ENCODE data around the gene FNDC11.
A peak's percentile ranks its signal among the peaks of the same experiment; 100 is the strongest.

FNDC11 gene

DNA sequence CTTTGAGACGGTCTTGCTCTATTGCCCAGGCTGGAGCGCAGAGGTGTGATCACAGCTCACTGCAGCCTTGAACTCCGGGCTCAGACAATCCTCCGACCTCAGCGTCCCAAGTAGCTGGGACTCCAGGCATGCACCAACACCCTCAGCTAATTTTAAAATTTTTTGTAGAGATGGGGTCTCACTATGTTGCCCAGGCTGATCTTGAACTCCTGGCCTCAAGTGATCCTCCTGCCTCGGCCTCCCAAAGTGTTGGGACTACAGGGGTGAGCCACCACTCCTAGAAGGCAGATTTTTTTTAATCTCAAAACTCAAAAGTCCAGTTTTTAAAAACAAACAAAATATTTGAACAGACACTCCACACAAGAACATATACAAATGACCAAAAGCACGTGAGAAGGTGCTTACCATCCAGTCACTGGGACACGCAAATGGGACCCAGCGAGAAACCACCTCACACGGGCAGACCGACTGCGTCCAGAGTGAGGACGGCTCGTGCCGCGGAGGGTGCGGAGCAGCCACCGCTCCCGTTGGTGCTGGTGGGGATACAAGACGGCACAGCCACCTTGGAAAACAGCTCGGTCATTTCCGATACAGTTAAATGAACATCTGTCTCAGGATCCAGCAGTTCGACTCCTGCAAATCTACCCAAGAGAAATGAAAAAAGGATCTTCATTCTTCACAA lies 28.6 kb downstream of the FNDC11 start:
- DNase-seq (ENCODE audit: low spot score), result no peak

DNA sequence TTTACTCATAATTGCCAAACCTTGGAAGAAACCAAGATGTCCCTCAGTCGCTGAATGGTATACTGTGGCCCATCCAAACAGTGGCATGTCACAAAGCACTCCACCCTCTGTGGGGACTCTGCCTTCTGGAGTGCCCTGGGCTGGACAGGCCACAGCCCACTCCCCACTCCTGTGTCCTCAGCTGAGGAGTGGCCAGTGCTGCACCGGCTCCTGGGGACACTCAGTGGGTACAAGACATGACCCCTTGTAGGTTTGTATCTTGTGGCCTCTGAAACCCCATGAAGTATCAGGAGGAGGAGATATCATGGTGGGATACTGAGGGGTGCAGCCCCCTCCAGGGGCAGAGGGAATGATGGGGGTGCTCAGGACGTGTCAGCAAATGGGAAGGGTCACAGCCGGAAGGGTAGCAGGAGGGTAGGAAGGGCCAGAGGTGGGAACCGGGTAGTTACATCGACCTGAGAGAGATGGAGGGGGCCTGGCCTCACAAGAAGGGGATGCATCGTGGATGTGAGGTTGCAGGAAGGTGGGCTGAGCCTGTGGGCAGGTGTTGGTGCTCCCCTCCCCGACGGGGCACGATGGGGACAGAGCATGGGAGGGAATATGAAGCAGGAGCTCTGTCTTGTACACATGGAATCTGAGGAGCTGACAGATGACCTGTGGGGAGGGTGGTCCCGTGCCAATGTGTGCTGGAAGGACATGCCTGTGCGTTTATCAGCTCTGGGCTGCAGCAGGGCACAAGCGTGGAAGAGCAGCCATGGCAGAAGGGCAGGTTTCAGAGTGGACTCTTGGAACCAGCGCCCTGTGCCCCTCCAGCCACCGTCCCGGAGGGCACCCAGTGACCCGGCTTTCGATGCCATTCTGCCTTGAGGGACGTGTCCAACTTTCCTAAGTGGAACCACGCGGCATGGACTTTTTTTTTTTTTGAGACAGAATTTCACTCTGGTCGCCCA lies 31.9 kb downstream of the FNDC11 start:
- no peak for DNase-seq (ENCODE audit: low spot score)

DNA sequence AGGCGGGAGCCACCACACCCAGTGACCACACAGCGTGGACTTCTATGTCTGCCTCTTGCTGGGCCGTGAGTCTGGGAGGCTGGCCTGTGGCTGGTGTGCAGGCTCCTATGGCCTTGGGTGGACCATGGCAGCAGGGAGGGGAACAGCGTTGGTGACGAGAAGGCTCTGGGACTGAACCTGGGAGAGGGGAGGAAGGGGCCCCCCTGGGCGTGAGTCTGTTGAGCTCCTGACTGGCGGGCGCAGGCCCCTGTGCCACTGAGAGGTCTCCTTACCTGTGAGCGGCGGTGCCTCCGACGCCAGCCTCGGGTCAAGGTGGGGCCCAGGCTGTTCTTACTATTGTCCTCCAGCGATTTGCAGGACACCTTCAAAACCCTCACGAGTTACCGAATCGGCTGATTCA lies 32.8 kb downstream of the FNDC11 start:
- DNase-seq (ENCODE audit: low spot score), result no peak

DNA sequence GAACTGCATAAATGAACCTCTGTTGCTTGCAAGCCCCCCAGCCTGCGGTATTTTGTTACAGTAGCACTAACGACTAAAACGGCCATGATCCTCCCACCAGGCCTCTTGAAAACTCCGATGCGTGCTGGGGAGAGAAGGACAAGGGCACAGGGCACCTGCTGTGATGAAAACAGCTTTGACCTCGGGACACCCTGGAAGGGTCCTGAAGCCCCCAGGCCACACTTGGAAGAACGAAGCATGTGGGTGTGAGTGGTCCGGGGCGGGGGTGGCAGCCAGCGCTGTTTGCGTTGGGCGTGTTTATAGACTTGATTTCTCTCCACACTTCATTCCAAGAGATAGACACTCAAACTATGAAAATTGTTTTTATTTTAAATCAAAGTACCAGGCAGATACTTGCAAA lies 33.3 kb downstream of the FNDC11 start:
- no peak for DNase-seq (ENCODE audit: low spot score)

DNA sequence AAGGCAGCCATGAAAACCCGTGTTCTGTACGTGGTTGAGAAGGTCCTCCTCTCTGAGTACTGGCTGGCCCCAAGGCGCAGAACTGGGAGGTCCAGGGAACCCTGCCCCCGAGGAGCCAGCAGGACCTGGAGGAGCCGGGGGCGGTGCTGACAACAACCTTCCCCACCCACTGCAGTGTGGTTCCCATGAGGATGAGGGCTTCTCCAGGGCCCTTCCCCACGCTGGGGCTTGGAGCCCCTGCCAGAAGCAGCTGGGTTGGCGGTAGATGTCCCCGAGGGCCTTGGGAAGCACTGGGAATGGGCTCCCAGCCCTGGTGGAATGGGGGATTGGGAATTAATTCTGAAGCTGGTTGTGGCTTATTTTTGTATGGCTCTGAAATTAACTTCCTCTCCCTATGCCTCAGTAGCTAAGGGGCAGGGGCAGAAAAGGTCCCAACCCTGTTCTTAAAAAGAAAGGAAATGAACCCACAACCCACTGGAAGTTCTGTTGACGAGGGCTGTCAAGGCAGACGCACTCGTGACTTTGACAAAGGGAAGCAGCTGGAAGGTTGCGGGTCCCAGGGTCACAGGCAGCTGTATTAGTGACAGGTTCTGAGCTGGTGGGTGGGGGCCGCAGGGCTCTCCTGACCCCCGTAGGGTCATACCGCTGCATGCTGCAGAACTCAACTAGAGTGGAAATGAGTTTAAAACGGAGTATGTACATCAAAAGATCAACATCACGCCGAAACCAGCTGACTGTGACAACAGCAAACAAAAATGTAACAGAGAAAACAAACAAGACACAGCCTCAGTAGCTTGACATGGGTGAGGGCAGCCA lies 34.0 kb downstream of the FNDC11 start:
- DNase-seq (ENCODE audit: low spot score), result no peak

DNA sequence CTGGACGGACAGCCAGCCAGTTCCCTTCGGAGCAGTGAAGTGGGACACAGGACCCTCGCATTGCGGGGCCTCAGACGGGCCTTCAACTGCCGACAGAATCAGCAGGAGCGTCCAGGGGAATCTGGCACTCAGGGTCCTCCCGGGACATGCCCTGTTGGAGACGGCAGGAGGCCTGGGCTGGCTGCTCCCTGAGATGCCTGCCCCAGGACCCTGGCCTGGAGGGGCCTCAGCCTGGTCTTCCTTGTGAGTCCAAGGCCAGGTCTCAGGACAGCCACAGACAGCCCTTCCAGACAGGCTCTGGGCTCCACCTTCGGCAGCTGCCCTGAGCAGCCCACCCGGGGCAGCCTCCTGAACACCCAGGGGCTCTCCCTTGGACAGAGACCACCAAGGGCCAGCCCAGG lies 34.7 kb downstream of the FNDC11 start:
- DNase-seq (ENCODE audit: low spot score), result no peak

DNA sequence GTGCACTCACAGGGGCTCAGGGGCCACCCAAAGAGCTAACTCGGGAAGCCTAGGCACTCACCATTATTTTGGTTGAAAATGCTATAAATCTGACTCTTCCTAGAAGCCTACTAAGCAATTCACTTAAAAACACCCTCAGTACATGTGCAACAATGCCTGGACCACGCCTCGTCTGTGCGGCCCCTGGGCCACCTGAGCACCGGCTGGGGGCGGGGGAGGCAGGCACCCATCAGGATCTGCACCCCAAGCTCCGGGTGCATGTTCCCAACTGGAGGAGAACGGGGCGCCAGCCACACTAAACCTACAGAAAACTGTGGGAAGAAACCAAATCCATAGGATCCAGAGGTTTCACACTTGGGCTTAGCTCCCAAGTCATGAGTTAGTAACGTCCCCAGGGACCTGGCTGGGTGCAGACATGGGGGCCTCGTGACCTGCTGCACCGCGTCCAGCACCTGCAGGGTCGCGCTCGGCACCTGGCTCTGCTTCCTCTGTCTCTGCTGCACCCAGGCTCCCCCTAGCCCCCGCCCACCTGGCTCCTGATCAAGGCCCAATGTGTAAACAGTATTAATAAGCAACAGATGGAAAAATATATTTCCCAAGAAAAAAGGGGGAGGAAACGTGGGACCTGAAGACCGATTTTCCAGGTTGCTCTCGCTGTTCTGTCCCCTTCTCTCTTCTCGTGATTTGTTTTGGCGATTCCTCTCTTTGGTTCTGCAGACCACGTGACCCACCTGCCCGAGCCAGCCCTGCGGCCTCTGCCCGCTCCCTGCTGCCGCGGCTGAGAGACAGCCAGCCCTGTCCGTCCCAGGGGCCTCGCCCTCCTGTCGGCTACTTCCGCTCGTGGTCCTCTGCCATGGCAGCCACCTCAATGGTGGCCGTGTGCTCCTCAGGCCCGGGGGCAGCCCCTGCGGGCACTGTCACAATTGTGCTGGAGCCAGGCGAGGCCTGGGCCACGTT lies 35.6 kb downstream of the FNDC11 start:
- DNase-seq (ENCODE audit: low spot score), result no peak

DNA sequence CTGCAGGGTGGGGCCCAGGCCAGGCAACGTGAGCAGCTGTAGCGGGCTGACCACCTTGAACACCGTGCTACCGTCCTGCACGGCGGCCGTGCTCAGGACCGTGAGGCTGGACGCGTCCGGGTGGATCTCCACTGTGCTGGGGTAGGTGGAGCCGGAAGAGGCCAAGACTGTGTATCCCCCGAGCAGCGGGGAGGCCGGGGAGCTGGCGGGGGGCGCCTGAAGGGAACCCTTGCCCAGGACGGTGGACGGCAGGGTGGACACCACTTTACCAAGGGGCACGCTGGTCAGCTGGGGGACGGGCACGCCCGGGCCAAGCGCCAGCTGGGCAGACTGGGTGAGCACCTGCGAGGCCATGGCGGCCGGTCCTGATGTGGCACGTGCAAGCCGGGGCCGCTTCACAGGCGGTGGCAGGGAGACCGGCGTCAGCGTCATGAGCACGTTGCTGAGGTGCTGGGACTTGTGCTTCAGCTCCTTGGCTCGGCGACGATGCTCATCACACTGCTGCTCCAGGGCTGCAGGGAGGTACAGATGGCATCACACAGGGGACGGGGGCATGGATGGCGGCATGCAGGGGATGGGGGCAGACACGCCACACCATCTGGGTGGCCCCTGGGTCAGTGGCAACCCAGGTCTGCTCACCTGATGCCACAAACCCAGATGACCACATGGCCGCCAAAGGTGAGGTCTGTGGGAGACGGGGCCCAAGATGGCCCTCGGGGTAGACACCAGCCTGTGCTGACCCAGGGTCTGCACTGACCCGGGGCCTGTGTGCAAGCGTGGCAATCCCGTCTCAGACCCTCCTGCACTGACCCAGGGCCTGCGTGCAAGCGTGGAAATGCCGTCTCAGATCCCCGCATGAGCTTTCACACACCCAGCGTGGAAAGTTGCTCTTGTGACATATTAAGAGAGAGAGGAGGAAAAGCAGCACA lies 36.5 kb downstream of the FNDC11 start:
- no peak for DNase-seq (ENCODE audit: low spot score)

DNA sequence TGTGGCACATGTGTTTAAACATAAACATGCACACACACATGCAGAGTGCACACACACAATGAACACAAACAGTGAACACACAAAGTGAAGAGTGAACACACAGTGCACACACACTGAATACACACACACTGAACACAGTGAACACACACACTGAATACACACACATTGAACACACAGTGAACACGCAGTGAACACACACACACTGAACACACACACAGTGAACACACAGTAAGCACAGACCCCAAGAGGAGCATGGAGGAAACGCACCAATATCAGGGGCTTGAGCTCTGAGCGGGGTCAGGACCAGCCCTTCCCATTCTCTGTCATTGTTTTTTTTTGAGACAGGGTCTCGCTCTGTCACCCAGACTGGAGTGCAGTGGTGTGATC lies 37.2 kb downstream of the FNDC11 start:
- no peak for DNase-seq (ENCODE audit: low spot score)

DNA sequence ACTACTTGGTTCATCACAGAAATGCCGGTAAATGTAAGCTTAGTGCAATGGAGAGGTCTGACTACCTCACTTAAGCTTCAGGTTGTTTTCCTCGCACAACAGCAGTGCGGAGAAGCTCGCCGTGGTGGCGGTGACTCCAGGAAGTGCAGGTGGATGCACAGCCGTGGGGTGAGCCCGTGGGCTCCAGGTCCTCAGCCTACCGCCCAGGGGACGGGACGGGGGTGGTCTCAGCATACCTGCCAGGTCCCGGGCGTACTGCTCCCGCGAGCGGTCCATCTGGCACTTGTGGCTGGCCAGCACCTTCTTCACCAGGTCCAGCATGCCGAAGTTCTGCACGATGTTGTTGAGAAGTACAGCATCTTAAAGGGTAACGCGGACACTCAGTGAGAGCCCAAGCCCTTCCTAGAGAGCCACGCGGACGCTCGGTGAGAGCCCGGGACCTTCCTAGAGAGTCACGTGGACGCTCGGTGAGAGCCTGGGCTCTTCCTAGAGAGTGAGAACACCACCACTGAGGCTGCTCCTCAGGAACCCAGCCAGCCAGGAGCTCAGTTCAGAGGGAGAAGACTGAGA lies 37.9 kb downstream of the FNDC11 start:
- DNase-seq (ENCODE audit: low spot score), result no peak

DNA sequence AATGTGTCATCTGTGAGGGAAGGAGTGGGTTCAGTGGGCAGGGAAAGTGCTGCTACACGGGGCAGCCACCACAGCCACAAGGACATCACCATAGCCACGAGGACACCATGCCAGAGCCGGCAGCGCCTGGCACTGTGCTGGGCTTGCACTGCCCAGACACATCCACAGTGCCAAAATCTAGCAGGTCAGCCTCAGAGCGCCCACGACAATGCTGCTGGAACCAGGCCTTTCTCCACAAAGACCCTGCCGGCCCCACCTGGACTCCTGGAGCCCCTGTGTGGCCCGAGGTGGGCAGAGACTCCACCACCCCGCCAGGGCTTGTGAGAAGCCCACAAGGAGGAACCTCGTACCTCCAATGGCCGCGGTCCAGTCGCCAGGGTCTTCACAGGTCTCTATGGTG lies 38.7 kb downstream of the FNDC11 start:
- DNase-seq (ENCODE audit: low spot score), result no peak

DNA sequence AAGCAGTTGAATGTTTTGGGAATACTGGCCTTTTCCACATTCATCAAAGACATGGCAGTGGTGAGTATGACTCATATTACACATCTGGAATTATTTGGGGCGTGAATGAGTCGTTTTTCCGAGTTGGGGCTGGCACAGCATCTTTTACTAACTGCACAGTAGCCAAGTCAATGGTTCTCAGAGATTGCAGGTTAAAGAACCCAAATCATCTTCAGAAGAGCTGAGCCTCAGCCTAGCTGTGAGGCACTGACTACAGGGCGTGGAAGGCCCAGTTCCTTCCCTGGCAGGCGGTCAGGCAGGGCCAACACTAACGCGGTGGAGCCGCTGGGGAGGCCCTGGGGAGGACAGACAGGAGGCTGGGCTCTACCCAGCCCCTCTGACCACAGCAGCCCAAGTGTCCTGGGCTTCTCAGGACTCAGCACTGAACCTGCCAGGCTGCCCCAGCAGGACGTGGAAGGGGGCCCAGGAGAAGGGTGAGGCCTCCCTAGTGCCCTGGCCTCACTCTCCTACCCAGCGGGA lies 40.1 kb downstream of the FNDC11 start:
- peak; percentile 40 for DNase-seq (ENCODE audit: low spot score)

DNA sequence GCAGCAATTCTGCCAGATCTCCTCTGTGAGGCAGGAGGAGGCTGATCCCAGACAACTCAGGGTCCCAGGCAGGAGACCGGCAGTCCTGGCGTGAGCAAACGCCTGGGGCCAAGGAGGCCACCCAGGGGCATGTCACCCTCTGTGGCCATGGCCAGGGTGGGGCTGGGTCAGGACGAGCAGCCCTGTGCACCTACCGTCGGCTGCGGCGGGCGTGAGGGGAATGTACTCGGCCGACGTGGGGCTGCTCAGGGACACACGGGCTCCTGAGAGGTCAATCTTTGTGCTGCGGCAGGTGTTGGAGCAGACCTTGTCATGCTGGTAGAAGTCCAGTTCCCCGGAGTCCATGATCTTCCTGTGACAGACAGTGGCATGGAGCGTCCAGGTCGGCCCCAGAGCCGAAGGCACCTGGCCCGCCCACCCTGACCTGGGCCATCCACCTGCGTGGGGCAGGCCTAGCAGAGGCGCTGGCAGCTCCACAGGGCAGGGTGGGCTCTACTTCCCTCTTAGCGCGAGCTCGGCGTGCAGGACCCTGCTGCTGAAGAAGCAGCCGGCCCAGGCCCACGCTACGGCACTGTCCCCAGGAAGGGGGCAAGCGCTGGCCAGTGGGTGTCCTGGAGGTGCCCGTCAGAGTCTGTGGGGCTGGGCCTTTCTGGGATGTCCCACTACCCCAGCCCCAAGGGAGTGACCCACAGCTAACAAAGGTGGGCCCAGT lies 41.6 kb downstream of the FNDC11 start:
- DNase-seq (ENCODE audit: low spot score), result no peak

DNA sequence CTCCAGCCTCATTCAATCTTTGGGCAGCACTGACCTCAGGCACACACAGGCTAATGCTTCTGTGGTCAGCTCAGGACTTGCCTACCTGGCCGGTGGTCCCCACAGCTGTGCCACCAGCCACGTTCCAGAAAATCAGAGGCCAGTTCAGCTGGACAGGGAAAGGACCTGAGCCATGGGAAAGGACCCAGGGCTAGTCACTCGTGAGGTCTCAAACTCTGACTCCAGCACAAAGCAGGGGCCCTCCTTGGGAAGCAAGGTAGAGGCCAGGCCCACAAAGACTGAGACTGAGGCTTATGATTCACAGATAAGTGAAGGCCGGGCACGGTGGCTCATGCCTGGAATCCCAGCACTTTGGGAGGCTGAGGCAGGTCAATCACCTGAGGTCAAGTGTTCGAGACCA lies 42.5 kb downstream of the FNDC11 start:
- no peak for DNase-seq (ENCODE audit: low spot score)

DNA sequence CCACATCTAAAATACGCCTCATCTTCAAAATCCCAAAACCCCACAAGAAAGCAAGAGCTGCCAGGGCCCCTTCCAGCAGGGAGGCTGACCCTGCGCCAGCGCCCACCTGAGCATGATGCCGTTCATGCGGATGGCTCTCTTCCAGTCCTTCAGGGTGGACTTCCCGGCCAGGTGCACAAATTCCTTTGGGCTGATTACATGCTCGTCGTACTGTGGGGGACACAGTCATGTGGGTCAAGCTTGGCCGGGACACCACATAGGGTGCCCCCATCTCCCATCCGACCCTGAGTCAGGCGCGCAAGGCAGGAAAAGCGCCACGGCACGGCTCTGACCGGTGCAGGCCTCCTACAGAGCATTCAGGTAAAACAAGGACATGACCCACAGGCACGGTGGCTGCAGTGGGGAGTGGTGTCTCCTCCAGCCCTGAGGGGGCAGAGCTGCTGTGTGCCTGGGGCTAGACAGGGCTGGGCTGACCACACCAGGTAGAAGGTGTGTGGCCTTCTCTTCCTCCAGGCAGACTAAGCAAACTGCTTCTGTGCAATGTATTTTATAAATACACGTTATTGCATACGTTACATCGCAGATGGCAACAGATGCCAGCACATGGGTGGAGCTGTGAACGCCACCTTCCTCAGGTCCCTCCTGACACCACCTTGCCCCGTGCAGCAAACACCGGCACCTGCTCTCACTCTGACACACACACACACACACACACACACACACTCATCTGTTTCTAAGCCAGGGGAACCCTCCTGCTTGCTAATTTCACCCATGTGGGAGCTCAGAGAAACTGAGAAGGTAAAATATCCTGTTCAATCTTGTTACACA lies 43.9 kb downstream of the FNDC11 start:
- no peak for DNase-seq (ENCODE audit: low spot score)

DNA sequence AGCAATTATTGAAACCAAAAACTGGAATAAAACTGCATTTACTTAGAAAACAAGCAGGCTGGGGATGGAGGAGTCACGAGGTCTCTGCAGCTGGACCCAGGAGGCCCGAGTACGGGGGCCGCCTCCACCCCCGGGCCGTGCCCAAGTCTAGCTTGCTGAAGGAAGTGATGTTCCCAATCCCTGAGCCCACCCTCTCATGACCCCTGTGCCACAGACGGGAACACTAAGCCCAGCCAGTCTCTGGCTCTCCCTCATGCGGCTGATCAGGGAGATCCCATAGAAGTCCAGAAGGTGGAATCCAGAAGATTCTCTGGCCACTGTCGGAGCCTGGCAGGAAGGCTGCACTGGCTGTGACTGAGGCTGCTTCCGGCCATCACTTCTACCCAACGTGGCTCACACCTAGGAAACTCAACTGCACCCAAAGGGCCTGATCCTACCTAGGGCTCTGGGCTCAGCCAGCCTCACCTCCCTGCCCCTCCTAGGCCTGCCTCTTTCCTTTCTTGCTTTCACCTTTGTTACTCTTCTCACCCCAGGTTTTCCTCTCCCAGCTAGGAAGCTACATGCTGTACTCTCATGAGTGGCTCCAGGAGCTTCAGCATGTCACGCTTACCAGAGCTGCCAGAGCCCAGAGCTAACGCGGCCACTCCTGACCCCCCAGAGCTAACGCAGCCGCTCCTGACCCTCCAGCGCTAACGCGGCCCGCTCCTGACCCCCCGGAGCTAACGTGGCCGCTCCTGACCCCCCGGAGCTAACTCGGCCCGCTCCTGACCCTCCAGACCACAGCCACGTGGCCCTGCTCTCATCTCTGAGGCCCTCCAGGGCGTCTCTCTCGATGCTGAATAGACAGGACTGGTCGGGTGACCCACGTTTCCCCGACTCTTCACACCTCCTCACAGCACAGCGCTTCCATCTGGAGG lies 44.8 kb downstream of the FNDC11 start:
- no peak for DNase-seq (ENCODE audit: low spot score)

DNA sequence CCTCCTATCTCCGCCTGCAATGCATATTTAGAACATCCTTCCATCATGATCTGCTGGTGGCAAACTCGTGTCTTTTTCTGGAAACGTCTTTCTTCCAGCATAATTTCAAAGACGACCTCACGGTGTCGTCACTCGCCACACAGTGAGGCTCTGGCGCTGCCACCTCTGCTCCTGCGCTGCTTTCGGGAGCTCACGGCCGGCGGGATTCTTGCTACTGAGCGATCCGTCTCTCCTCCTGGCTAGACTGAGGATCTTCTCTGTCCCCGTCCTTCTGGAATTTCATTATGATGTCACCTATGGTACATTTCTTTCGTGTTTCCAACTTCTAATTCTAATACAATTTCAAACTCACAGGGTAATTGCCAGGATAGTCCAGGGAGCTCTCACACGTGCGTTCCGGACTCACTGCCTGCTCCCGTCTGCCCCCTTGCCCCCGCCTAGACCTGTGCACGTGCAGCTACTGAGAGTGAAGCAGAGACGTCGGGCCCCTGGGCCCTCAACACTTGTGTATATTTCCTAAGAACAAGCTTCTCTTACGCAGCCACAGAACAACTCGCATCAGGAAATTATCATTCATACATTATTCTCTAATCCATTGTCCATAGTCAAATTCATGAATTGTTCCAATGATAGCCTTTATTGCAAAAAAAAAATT lies 45.6 kb downstream of the FNDC11 start:
- DNase-seq (ENCODE audit: low spot score), result no peak
